HG03460 (cell line): Measurements from ENCODE around the gene DNAAF1.

Experiments used
- ATAC-seq: cut with Tn5 transposase; IDR thresholded peaks from one replicate; pipeline ENCODE4 v1.9.1; 2021; ENCODE audit not compliant: unreplicated experiment

The DNAAF1 gene

GRCh38 chr16:84159007-84159406 is 13.9 kb downstream of the DNAAF1 start:
- no peak for ATAC-seq

- no peak for ATAC-seq
Observed at GRCh38 chr16:84159800-84160199, 14.7 kb downstream of the DNAAF1 start.

- ATAC-seq = no peak
Observed at GRCh38 chr16:84161037-84161436, 15.9 kb downstream of the DNAAF1 start.

GRCh38 chr16:84161801-84162200 is 16.7 kb downstream of the DNAAF1 start:
- ATAC-seq = no peak

- ATAC-seq = no peak
Observed at GRCh38 chr16:84165746-84166145, 20.6 kb downstream of the DNAAF1 start.

GRCh38 chr16:84166796-84167695 is 21.9 kb downstream of the DNAAF1 start:
- ATAC-seq = no peak

- ATAC-seq = no peak
Observed at GRCh38 chr16:84169765-84170310, 24.7 kb downstream of the DNAAF1 start.

- ATAC-seq = no peak
Observed at GRCh38 chr16:84174396-84174795, 29.3 kb downstream of the DNAAF1 start.

GRCh38 chr16:84175350-84176081 is 30.4 kb downstream of the DNAAF1 start:
- ATAC-seq = peak; percentile 80

- ATAC-seq = no peak
Observed at GRCh38 chr16:84176192-84177053, 31.3 kb downstream of the DNAAF1 start.

GRCh38 chr16:84177741-84178073 is 32.6 kb downstream of the DNAAF1 start:
- ATAC-seq = no peak

GRCh38 chr16:84178146-84178765 is 33.1 kb downstream of the DNAAF1 start:
- ATAC-seq = no peak

GRCh38 chr16:84178892-84179611 is 33.9 kb downstream of the DNAAF1 start:
- no peak for ATAC-seq

- ATAC-seq = no peak
Observed at GRCh38 chr16:84179612-84180320, 34.7 kb downstream of the DNAAF1 start.

- no peak for ATAC-seq
Observed at GRCh38 chr16:84180519-84181140, 35.5 kb downstream of the DNAAF1 start.

- ATAC-seq = no peak
Observed at GRCh38 chr16:84181144-84181915, 36.2 kb downstream of the DNAAF1 start.

GRCh38 chr16:84182104-84182503 is 37.0 kb downstream of the DNAAF1 start:
- no peak for ATAC-seq
